Measurements from ENCODE around the gene PTCD1. TPM values are rescaled to one million over a fixed set of nuclear protein-coding genes. Genes with fewer than 3 reads are reported as not detected.
A peak's percentile ranks its signal among the peaks of the same experiment; 100 is the strongest.

PTCD1 gene
- total RNA-seq, 1 donor from 2014 or later: 8.1 TPM

- Mint-ChIP-seq H3K36me3 (ENCODE audit: low read depth) (peaks cover 33% of the 10 kb centered on the region), H3K4me3 (ENCODE audit: low read depth) (peak overlapping the region; percentile 81), H3K27ac (peak overlapping the region; percentile 71), H3K4me1 (ENCODE audit: low read depth) (peaks cover 29% of the 10 kb centered on the region), H3K27me3 (ENCODE audit: low read depth) (no peaks in the 10 kb centered on the region), H3K9me3 (no peaks in the 10 kb centered on the region)
- peak; percentile 68 for DNase-seq (ENCODE audit: low spot score)
- intact Hi-C loops (cut with micrococcal nuclease): loop anchor here (2.0 kb wide), 1 partner anchor 18 kb away; no protein-coding TSS in a partner anchor
Measured at GRCh38 chr7:99375070-99375807, 63.4 kb downstream of the PTCD1 start.

DNA sequence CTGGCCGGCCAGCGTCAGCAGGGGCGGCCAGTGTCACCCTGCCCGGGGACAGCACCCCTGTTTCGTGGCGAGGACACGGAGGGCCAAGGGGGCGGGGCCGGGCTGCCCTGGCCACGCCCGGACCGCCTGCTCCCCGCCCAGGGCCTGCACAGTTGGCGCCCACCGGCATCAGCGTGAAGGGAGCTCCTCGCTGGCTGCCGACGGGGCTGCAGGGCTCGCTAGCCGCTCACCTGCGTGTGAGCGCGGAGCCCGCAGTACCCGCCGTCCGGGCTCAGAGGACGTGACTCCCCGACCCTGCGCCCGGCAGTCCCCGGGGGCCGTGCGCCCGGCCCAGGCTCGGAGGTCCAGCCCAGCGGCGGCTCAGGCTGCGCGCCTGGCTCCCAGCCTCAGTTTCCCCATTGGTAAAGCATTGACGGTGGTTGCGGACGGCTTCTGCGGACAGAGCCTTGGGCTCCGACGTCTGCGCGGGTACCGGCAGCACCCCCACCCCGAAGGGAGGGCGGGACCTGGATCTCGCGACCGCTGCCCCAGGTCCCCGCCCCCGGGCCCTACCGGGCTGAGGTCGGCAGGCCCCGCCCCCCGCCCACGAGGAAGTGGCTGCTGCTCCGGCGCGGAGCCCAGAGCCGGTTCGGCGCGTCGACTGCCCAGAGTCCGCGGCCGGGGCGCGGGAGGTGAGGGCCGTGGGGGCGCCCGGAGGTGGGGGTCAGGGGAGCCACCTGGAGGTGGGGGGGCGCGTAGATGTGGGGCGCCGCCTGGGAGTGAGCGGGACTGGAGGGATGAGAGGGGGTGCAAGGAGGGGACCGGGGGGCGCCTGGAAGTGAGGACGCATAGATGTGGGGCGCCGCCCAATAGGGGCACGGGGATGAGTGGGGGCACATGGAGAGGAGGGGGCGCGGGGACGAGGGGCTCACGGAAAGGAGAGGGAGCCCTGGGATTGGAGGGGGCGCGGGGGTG is 64.2 kb downstream of the PTCD1 start, which contains the start of gene ARPC1B:
Gene ARPC1B, plus strand, starts transcription at position 620 of the 954 bp plus-strand sequence. CDS start 10,985 bp downstream, outside the sequence.
- intact Hi-C loops (cut with micrococcal nuclease): loop anchor here (1.0 to 2.0 kb wide), 2 partner anchors 18 to 34 kb away; partner anchors contain the start of genes BUD31 and PDAP1
- peaks cover 24% of the 10 kb centered on the region for H3K4me1 Mint-ChIP-seq (ENCODE audit: low read depth)
- H3K27me3 Mint-ChIP-seq (ENCODE audit: low read depth): no peaks in the 10 kb centered on the region
- H3K36me3 Mint-ChIP-seq (ENCODE audit: low read depth): peaks cover 26% of the 10 kb centered on the region
- peak within 1 kb of the TSS; percentile 71 for H3K27ac Mint-ChIP-seq
- peak within 1 kb of the TSS; percentile 81 for H3K4me3 Mint-ChIP-seq (ENCODE audit: low read depth)
- DNase-seq (ENCODE audit: low spot score): peak; percentile 76
- no peaks in the 10 kb centered on the region for H3K9me3 Mint-ChIP-seq

DNA sequence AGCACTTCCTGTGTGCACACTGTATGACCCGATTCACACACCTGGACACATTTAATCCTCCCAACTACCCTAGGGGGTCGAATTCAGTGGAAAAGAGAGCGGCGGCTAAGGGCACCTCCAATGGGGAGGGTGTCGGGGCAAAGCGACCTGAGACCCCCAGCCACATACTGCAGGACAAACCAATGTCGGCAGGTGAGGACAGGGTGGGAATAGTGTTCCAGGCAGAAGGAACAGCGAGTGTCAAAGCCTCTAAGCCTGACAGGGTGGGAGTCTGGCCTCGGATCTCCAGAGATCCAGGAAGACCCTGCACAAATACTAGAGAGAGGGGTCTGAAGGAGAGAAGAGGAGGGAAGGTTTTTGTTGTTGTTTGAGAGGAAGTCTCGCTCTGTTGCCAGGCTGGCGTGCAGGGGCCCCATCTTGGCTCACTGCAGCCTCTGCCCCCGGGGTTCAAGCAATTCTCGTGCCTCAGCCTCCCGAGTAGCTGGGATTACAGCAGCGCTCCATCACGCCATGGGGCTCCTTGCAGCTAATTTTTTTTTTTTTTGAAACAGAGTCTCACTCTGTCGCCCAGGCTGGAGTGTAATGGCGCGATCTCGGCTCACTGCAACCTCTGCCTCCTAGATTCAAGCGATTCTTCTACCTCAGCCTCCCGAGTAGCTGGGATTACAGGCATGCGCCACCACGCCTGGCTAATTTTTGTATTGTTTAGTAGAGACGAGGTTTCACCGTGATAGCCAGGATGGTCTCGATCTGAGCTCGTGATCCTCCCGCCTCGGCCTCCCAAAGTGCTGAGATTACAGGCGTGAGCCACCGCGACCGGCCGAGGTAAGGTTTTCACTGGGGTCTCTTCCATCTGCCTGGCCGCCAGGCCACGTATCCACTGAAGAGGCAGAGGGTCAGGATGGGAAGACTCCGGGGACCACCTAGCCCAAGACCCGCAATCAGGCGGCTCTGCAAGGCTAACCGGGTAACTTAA is 65.2 kb downstream of the PTCD1 start:
- peak overlapping the region; percentile 78 for H3K4me3 Mint-ChIP-seq (ENCODE audit: low read depth)
- H3K27ac Mint-ChIP-seq: peak overlapping the region; percentile 62
- peaks cover 23% of the 10 kb centered on the region for H3K36me3 Mint-ChIP-seq (ENCODE audit: low read depth)
- peaks cover 20% of the 10 kb centered on the region for H3K4me1 Mint-ChIP-seq (ENCODE audit: low read depth)
- intact Hi-C loops (cut with micrococcal nuclease): loop anchor here (1.0 to 2.0 kb wide), 2 partner anchors 19 to 35 kb away; partner anchors contain the start of genes BUD31 and PDAP1
- DNase-seq (ENCODE audit: low spot score): no peak
- H3K9me3 Mint-ChIP-seq: no peaks in the 10 kb centered on the region
- no peaks in the 10 kb centered on the region for H3K27me3 Mint-ChIP-seq (ENCODE audit: low read depth)

- Mint-ChIP-seq H3K4me1 (ENCODE audit: low read depth) (peaks cover 15% of the 10 kb centered on the region), H3K27me3 (ENCODE audit: low read depth) (no peaks in the 10 kb centered on the region), H3K36me3 (ENCODE audit: low read depth) (peaks cover 14% of the 10 kb centered on the region), H3K9me3 (no peaks in the 10 kb centered on the region), H3K4me3 (ENCODE audit: low read depth) (peak overlapping the region; percentile 75), H3K27ac (peak overlapping the region; percentile 43)
- intact Hi-C loops (cut with micrococcal nuclease): no loop called here
- no peak for DNase-seq (ENCODE audit: low spot score)
Measured at GRCh38 chr7:99372275-99373090, 66.1 kb downstream of the PTCD1 start.

DNA sequence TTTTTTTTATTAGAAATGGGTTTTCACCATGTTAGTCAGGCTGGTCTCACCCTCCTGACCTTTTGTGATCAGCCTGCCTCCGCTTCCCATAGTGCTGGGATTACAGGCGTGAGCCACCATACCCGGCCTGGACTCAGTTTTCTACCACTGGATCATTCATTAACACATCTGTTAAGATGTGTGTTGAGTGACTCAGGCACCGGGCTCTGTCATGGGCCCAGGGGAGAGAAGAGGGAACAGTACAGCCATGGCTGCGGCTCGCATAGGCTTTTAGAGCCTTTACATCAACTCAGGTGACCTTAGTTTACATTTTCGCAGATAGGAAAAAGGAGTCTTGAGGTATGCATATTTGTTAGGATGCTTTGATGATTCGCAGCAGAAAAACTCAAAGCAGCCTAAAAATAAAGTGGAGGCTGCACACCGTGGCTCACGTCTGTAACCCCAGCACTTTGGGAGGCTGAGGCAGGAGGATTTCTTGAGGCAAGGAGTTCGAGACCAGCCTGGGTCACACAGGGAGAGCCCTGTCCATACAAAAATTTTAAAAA is 67.2 kb downstream of the PTCD1 start:
- H3K36me3 Mint-ChIP-seq (ENCODE audit: low read depth): peaks cover 16% of the 10 kb centered on the region
- no peak overlapping the region for H3K4me3 Mint-ChIP-seq (ENCODE audit: low read depth)
- no peak for DNase-seq (ENCODE audit: low spot score)
- intact Hi-C loops (cut with micrococcal nuclease): no loop called here
- no peaks in the 10 kb centered on the region for H3K27me3 Mint-ChIP-seq (ENCODE audit: low read depth)
- peaks cover 11% of the 10 kb centered on the region for H3K4me1 Mint-ChIP-seq (ENCODE audit: low read depth)
- no peak overlapping the region for H3K27ac Mint-ChIP-seq
- H3K9me3 Mint-ChIP-seq: no peaks in the 10 kb centered on the region

GRCh38 chr7:99369767-99370391 is 68.7 kb downstream of the PTCD1 start:
- no peak overlapping the region for H3K27ac Mint-ChIP-seq
- H3K36me3 Mint-ChIP-seq (ENCODE audit: low read depth): peaks cover 30% of the 10 kb centered on the region
- intact Hi-C loops (cut with micrococcal nuclease): no loop called here
- H3K27me3 Mint-ChIP-seq (ENCODE audit: low read depth): no peaks in the 10 kb centered on the region
- DNase-seq (ENCODE audit: low spot score): no peak
- H3K4me3 Mint-ChIP-seq (ENCODE audit: low read depth): no peak overlapping the region
- H3K9me3 Mint-ChIP-seq: no peaks in the 10 kb centered on the region
- H3K4me1 Mint-ChIP-seq (ENCODE audit: low read depth): peaks cover 8% of the 10 kb centered on the region

DNA sequence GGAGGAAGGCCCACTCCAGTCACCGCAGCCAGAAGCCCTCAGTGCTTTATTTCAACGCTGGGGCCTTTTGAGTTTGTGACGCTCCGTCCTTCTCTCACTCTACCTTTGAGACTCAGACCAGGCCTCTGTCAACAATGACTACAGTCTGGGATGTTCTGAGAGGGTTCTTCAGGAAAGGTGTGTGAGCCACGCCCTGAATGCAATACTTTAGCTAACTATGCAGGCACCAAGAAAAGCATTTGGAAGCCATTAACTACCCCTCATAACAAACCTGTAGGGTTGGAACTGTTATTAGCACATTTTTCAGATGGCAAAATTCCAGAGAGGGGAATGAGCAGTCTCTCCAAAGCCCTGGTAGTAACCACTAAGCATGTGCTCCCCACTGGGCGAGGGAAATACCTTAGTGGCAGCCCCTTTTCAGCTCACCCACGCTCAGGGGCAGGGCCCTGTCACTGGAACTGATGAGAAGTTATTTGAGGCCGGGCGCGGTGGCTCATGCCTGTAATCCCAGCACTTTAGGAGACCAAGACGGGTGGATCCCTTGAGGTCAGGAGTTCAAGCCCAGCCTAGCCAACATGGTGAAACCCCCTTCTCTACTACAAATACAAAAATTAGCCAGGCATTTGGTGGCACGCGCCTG is 69.7 kb downstream of the PTCD1 start:
- Mint-ChIP-seq H3K36me3 (ENCODE audit: low read depth) (peaks cover 38% of the 10 kb centered on the region), H3K9me3 (no peaks in the 10 kb centered on the region), H3K27me3 (ENCODE audit: low read depth) (no peaks in the 10 kb centered on the region), H3K27ac (no peak overlapping the region), H3K4me3 (ENCODE audit: low read depth) (no peak overlapping the region), H3K4me1 (ENCODE audit: low read depth) (peaks cover 8% of the 10 kb centered on the region)
- no peak for DNase-seq (ENCODE audit: low spot score)
- intact Hi-C loops (cut with micrococcal nuclease): no loop called here

Other genes with a start within 250 kb of the PTCD1 start
- gene KPNA7, start 230.7 kb downstream of the PTCD1 start, total RNA-seq: not detected in 2 replicates
- gene MYH16, start 166.0 kb downstream of the PTCD1 start, total RNA-seq: not detected in 2 replicates
- 79.8 and 83.4 TPM in 2 replicates for gene ARPC1A, start 112.9 kb downstream of the PTCD1 start, total RNA-seq
- 264 and 265 TPM in 2 replicates for gene ARPC1B, start 64.1 kb downstream of the PTCD1 start, total RNA-seq
- gene PDAP1, start 30.2 kb downstream of the PTCD1 start, total RNA-seq: 153 and 159 TPM in 2 replicates
- gene BUD31, start 29.8 kb downstream of the PTCD1 start, total RNA-seq: 123 and 130 TPM in 2 replicates
- gene CPSF4, start 145 bp upstream of the PTCD1 start, total RNA-seq: 88.4 and 89.9 TPM in 2 replicates
- gene ATP5MF, start 27.4 kb upstream of the PTCD1 start, total RNA-seq: 405 and 429 TPM in 2 replicates
- 23.2 and 24.3 TPM in 2 replicates for gene ZNF789, start 34.1 kb upstream of the PTCD1 start, total RNA-seq
- 36.4 and 40.7 TPM in 2 replicates for gene ZNF394, start 61.5 kb upstream of the PTCD1 start, total RNA-seq
- 8.2 and 8.4 TPM in 2 replicates for gene ZKSCAN5, start 65.9 kb upstream of the PTCD1 start, total RNA-seq
- gene FAM200A, start 113.3 kb upstream of the PTCD1 start, total RNA-seq: 5.2 and 5.6 TPM in 2 replicates
- 68.3 and 72.8 TPM in 2 replicates for gene ZNF655, start 119.8 kb upstream of the PTCD1 start, total RNA-seq
- gene TMEM225B, start 159.5 kb upstream of the PTCD1 start, total RNA-seq: 1.3 and 1.9 TPM in 2 replicates
- 31.2 and 31.7 TPM in 2 replicates for gene ZSCAN25, start 178.1 kb upstream of the PTCD1 start, total RNA-seq
- gene CYP3A5, start 241.2 kb upstream of the PTCD1 start, total RNA-seq: not detected in 2 replicates

All from activated T-helper 2 cell treated with anti-CD3 and anti-CD28 coated beads, Interferon-gamma antibody, Interleukin-2, Interleukin-4, amounts not matched to agents 10 μg/mL and 5 μg/mL and 100 μg/mL, durations not matched to agents 14 hours and 24 hours and 36 hours (primary cell).